Fibroblast of skin of abdomen (primary cell): Measurements from ENCODE around the gene EIF2S3B. TPM values are rescaled to one million over a fixed set of nuclear protein-coding genes. Genes with fewer than 3 reads are reported as not detected.
"Not testable (repeated sequence)": the region's sequence is repeated elsewhere in the genome, so short reads cannot be mapped to it uniquely, and the experiment has no call there.

Source experiments
- DNase-seq: peaks from one replicate; pipeline ENCODE4 v3.0.0-alpha.2; 2013
- polyA plus RNA-seq, 2 experiments: library from polyadenylated mRNA; unstranded; fragments of 120-200 nt; gene quantifications; one replicate each; pipeline ENCODE4 v1.2.1, GENCODE V29; 2013; ENCODE audit not compliant: insufficient read length in 2 of 2

EIF2S3B gene
- polyA plus RNA-seq (2013, experiment 1 of 2; ENCODE audit: insufficient read length): 2.0 TPM
- polyA plus RNA-seq (2013, experiment 2 of 2; ENCODE audit: insufficient read length): 1.5 TPM

- no peak for DNase-seq
These were observed at the start of gene EIF2S3B for GRCh38 chr12:10505620-10506019. EIF2S3B (plus strand) TSS chr12:10505890; CDS start chr12:10505903, 13 bp downstream.

- no peak for DNase-seq
These were observed 48.8 kb upstream of the EIF2S3B start for GRCh38 chr12:10456856-10457255.

GRCh38 chr12:10457760-10458159, 47.9 kb upstream of the EIF2S3B start:
- no peak for DNase-seq

GRCh38 chr12:10466311-10466710, 39.4 kb upstream of the EIF2S3B start:
- no peak for DNase-seq

GRCh38 chr12:10469701-10470100, 36.0 kb upstream of the EIF2S3B start:
- DNase-seq: no peak

- not testable (repeated sequence) for DNase-seq
These were observed 32.9 kb upstream of the EIF2S3B start for GRCh38 chr12:10472808-10473207.

GRCh38 chr12:10481901-10482300, 23.8 kb upstream of the EIF2S3B start:
- not testable (repeated sequence) for DNase-seq

- not testable (repeated sequence) for DNase-seq
These were observed 18.4 kb upstream of the EIF2S3B start for GRCh38 chr12:10487328-10487727.

GRCh38 chr12:10491766-10492165, 13.9 kb upstream of the EIF2S3B start:
- no peak for DNase-seq

- no peak for DNase-seq
These were observed 8.1 kb upstream of the EIF2S3B start for GRCh38 chr12:10497602-10498001.

GRCh38 chr12:10498042-10498441, 7.6 kb upstream of the EIF2S3B start:
- DNase-seq: no peak

GRCh38 chr12:10501030-10501429, 4.7 kb upstream of the EIF2S3B start:
- DNase-seq: no peak

- no peak for DNase-seq
These were observed 2.2 kb upstream of the EIF2S3B start for GRCh38 chr12:10503460-10503859.

- DNase-seq: no peak
These were observed 6.2 kb downstream of the EIF2S3B start for GRCh38 chr12:10511756-10512355.

- DNase-seq: no peak
These were observed 7.1 kb downstream of the EIF2S3B start for GRCh38 chr12:10512798-10513197.

GRCh38 chr12:10521555-10521954, 15.9 kb downstream of the EIF2S3B start:
- no peak for DNase-seq

GRCh38 chr12:10528174-10528953, 22.7 kb downstream of the EIF2S3B start:
- DNase-seq: no peak

- no peak for DNase-seq
These were observed 23.9 kb downstream of the EIF2S3B start for GRCh38 chr12:10529603-10530002.

- no peak for DNase-seq
These were observed 32.0 kb downstream of the EIF2S3B start for GRCh38 chr12:10537721-10538120.

- peak; percentile 22 for DNase-seq
These were observed 35.1 kb downstream of the EIF2S3B start for GRCh38 chr12:10540776-10541205.

GRCh38 chr12:10543499-10543898, 37.8 kb downstream of the EIF2S3B start:
- no peak for DNase-seq

- DNase-seq: no peak
These were observed 45.7 kb downstream of the EIF2S3B start for GRCh38 chr12:10551375-10551774.

- DNase-seq: no peak
These were observed 47.5 kb downstream of the EIF2S3B start for GRCh38 chr12:10553148-10553547.

- DNase-seq: no peak
These were observed 48.6 kb downstream of the EIF2S3B start for GRCh38 chr12:10554228-10554755.
